Mucosa of stomach (tissue), 1 donor: Measurements from ENCODE around the gene CEP170B.
"Not testable (repeated sequence)": the region's sequence is repeated elsewhere in the genome, so short reads cannot be mapped to it uniquely, and the experiment has no call there.

ENCODE experiments used
- H3K27me3 ChIP-seq: one replicate; pipeline ENCODE4 v1.7.0; 2013; ENCODE audit warnings: mild to moderate bottlenecking, low read length; ENCODE audit not compliant: control insufficient read depth, insufficient read depth
- H3K36me3 ChIP-seq: one replicate; pipeline ENCODE4 v1.7.0; 2013; ENCODE audit warnings: low read length; ENCODE audit not compliant: control insufficient read depth, insufficient read depth
- H3K4me1 ChIP-seq: one replicate; pipeline ENCODE4 v1.7.0; 2013; ENCODE audit warnings: mild to moderate bottlenecking, low read length; ENCODE audit not compliant: control insufficient read depth, insufficient read depth
- H3K4me3 ChIP-seq: one replicate; pipeline ENCODE4 v1.7.0; 2013; ENCODE audit warnings: low read length
- H3K9ac ChIP-seq: one replicate; pipeline ENCODE4 v1.7.0; 2013; ENCODE audit warnings: mild to moderate bottlenecking, low read length, moderate library complexity
- H3K9me3 ChIP-seq: one replicate; pipeline ENCODE4 v1.7.0; 2013; ENCODE audit warnings: mild to moderate bottlenecking, low read length, moderate library complexity; ENCODE audit not compliant: control insufficient read depth
- donor health status: Pancreatic carcinoma.

The CEP170B gene

GRCh38 chr14:104904650-104905578 lies 39.8 kb downstream of the CEP170B start:
- H3K4me1 ChIP-seq, H3K9me3 ChIP-seq, H3K27me3 ChIP-seq, H3K4me3 ChIP-seq, H3K9ac ChIP-seq, H3K36me3 ChIP-seq: not testable (repeated sequence)

GRCh38 chr14:104905579-104905933 lies 40.5 kb downstream of the CEP170B start:
- H3K4me1 ChIP-seq, H3K9me3 ChIP-seq, H3K4me3 ChIP-seq, H3K36me3 ChIP-seq, H3K9ac ChIP-seq, H3K27me3 ChIP-seq: not testable (repeated sequence)

- Histone ChIP-seq H3K9ac (no peak overlapping the region), H3K9me3 (no peaks in the 10 kb centered on the region), H3K36me3 (no peaks in the 10 kb centered on the region), H3K27me3 (peaks cover 8% of the 10 kb centered on the region), H3K4me1 (no peaks in the 10 kb centered on the region), H3K4me3 (no peak overlapping the region)
Measured at GRCh38 chr14:104908303-104908702, 43.2 kb downstream of the CEP170B start.

- H3K4me1 ChIP-seq: no peaks in the 10 kb centered on the region
- no peaks in the 10 kb centered on the region for H3K27me3 ChIP-seq
- H3K9ac ChIP-seq: no peak overlapping the region
- H3K4me3 ChIP-seq: no peak overlapping the region
- H3K36me3 ChIP-seq: no peaks in the 10 kb centered on the region
- no peaks in the 10 kb centered on the region for H3K9me3 ChIP-seq
Measured at GRCh38 chr14:104912053-104912452, 47.0 kb downstream of the CEP170B start.

- Histone ChIP-seq H3K9me3 (no peaks in the 10 kb centered on the region), H3K4me3 (no peak overlapping the region), H3K9ac (no peak overlapping the region), H3K36me3 (no peaks in the 10 kb centered on the region), H3K27me3 (no peaks in the 10 kb centered on the region), H3K4me1 (no peaks in the 10 kb centered on the region)
Measured at GRCh38 chr14:104913435-104913834, 48.4 kb downstream of the CEP170B start.

- no peaks in the 10 kb centered on the region for H3K36me3 ChIP-seq
- no peak overlapping the region for H3K9ac ChIP-seq
- H3K4me1 ChIP-seq: no peaks in the 10 kb centered on the region
- H3K27me3 ChIP-seq: no peaks in the 10 kb centered on the region
- H3K9me3 ChIP-seq: no peaks in the 10 kb centered on the region
- no peak overlapping the region for H3K4me3 ChIP-seq
Measured at GRCh38 chr14:104917116-104917515, 52.0 kb downstream of the CEP170B start.

- Histone ChIP-seq H3K9me3 (no peaks in the 10 kb centered on the region), H3K27me3 (no peaks in the 10 kb centered on the region), H3K9ac (no peak overlapping the region), H3K36me3 (no peaks in the 10 kb centered on the region), H3K4me1 (no peaks in the 10 kb centered on the region), H3K4me3 (no peak overlapping the region)
Measured at GRCh38 chr14:104917993-104918392, 52.9 kb downstream of the CEP170B start.

- H3K36me3 ChIP-seq, H3K27me3 ChIP-seq, H3K9ac ChIP-seq, H3K4me1 ChIP-seq, H3K4me3 ChIP-seq, H3K9me3 ChIP-seq: not testable (repeated sequence)
Measured at GRCh38 chr14:104919152-104919992, 54.3 kb downstream of the CEP170B start.

GRCh38 chr14:104919993-104920315 lies 54.9 kb downstream of the CEP170B start:
- no peaks in the 10 kb centered on the region for H3K36me3 ChIP-seq
- H3K27me3 ChIP-seq: no peaks in the 10 kb centered on the region
- H3K9ac ChIP-seq: no peak overlapping the region
- H3K9me3 ChIP-seq: no peaks in the 10 kb centered on the region
- H3K4me1 ChIP-seq: no peaks in the 10 kb centered on the region
- H3K4me3 ChIP-seq: no peak overlapping the region

- H3K4me3 ChIP-seq: no peak overlapping the region
- peaks cover 5% of the 10 kb centered on the region for H3K4me1 ChIP-seq
- H3K9me3 ChIP-seq: no peaks in the 10 kb centered on the region
- peaks cover 10% of the 10 kb centered on the region for H3K27me3 ChIP-seq
- no peak overlapping the region for H3K9ac ChIP-seq
- H3K36me3 ChIP-seq: no peaks in the 10 kb centered on the region
Measured at GRCh38 chr14:104923640-104924420, 58.8 kb downstream of the CEP170B start.

- Histone ChIP-seq H3K4me1 (peaks cover 5% of the 10 kb centered on the region), H3K27me3 (peaks cover 11% of the 10 kb centered on the region), H3K9ac (no peak within 1 kb of the TSS), H3K4me3 (no peak within 1 kb of the TSS), H3K9me3 (no peaks in the 10 kb centered on the region), H3K36me3 (no peaks in the 10 kb centered on the region)
Measured at GRCh38 chr14:104924421-104925213, 59.5 kb downstream of the CEP170B start, which contains the start of gene PLD4. PLD4 (plus strand) TSS chr14:104924879; CDS start chr14:104927141, 2,262 bp downstream.
